ENCODE results near the gene ERBB4. TPM values are rescaled to one million over a fixed set of nuclear protein-coding genes. Genes with fewer than 3 reads are reported as not detected.

The ERBB4 gene
- total RNA-seq, 1 donor from 2014 or later: 0.36 TPM

GRCh38 chr2:211944572-211944971, 594.0 kb downstream of the ERBB4 start:
- Mint-ChIP-seq H3K27ac (ENCODE audit: unreplicated experiment) (no peak overlapping the region), H3K9me3 (ENCODE audit: unreplicated experiment) (no peaks in the 10 kb centered on the region)

GRCh38 chr2:211942153-211942552, 596.4 kb downstream of the ERBB4 start:
- no peak for DNase-seq (ENCODE audit: low spot score)
- H3K9me3 Mint-ChIP-seq (ENCODE audit: unreplicated experiment): no peaks in the 10 kb centered on the region
- H3K36me3 Mint-ChIP-seq (ENCODE audit: low read depth, unreplicated experiment): no peaks in the 10 kb centered on the region
- H3K4me1 Mint-ChIP-seq (ENCODE audit: unreplicated experiment): no peaks in the 10 kb centered on the region
- no peaks in the 10 kb centered on the region for H3K27me3 Mint-ChIP-seq (ENCODE audit: unreplicated experiment)
- no peak overlapping the region for H3K27ac Mint-ChIP-seq (ENCODE audit: unreplicated experiment)
- no peak for TF ChIP-seq CTCF (IDR thresholded peaks at IDR 0.05; ENCODE audit: unreplicated experiment)
- no peak overlapping the region for H3K4me3 Mint-ChIP-seq (ENCODE audit: unreplicated experiment)

More at GRCh38 chr2:211944572-211944971, 594.0 kb downstream of the ERBB4 start:
- no peak for TF ChIP-seq CTCF (IDR thresholded peaks at IDR 0.05; ENCODE audit: unreplicated experiment)
- Mint-ChIP-seq H3K27me3 (ENCODE audit: unreplicated experiment) (no peaks in the 10 kb centered on the region), H3K4me3 (ENCODE audit: unreplicated experiment) (no peak overlapping the region), H3K4me1 (ENCODE audit: unreplicated experiment) (no peaks in the 10 kb centered on the region), H3K36me3 (ENCODE audit: low read depth, unreplicated experiment) (no peaks in the 10 kb centered on the region)
- no peak for DNase-seq (ENCODE audit: low spot score)

GRCh38 chr2:211941216-211941747, 597.3 kb downstream of the ERBB4 start:
- no peak for TF ChIP-seq CTCF (IDR thresholded peaks at IDR 0.05; ENCODE audit: unreplicated experiment)
- Mint-ChIP-seq H3K9me3 (ENCODE audit: unreplicated experiment) (no peaks in the 10 kb centered on the region), H3K4me1 (ENCODE audit: unreplicated experiment) (no peaks in the 10 kb centered on the region), H3K27ac (ENCODE audit: unreplicated experiment) (no peak overlapping the region), H3K4me3 (ENCODE audit: unreplicated experiment) (no peak overlapping the region), H3K36me3 (ENCODE audit: low read depth, unreplicated experiment) (no peaks in the 10 kb centered on the region), H3K27me3 (ENCODE audit: unreplicated experiment) (no peaks in the 10 kb centered on the region)
- no peak for DNase-seq (ENCODE audit: low spot score)

- Mint-ChIP-seq H3K9me3 (ENCODE audit: unreplicated experiment) (no peaks in the 10 kb centered on the region), H3K36me3 (ENCODE audit: low read depth, unreplicated experiment) (no peaks in the 10 kb centered on the region), H3K4me1 (ENCODE audit: unreplicated experiment) (no peaks in the 10 kb centered on the region), H3K27me3 (ENCODE audit: unreplicated experiment) (no peaks in the 10 kb centered on the region), H3K4me3 (ENCODE audit: unreplicated experiment) (no peak overlapping the region), H3K27ac (ENCODE audit: unreplicated experiment) (no peak overlapping the region)
- no peak for TF ChIP-seq CTCF (IDR thresholded peaks at IDR 0.05; ENCODE audit: unreplicated experiment)
- no peak for DNase-seq (ENCODE audit: low spot score)
Measured at GRCh38 chr2:211939177-211939576, 599.4 kb downstream of the ERBB4 start.

GRCh38 chr2:211934811-211935210, 603.8 kb downstream of the ERBB4 start:
- Mint-ChIP-seq H3K9me3 (ENCODE audit: unreplicated experiment) (no peaks in the 10 kb centered on the region), H3K4me1 (ENCODE audit: unreplicated experiment) (no peaks in the 10 kb centered on the region), H3K4me3 (ENCODE audit: unreplicated experiment) (no peak overlapping the region), H3K36me3 (ENCODE audit: low read depth, unreplicated experiment) (no peaks in the 10 kb centered on the region), H3K27me3 (ENCODE audit: unreplicated experiment) (no peaks in the 10 kb centered on the region), H3K27ac (ENCODE audit: unreplicated experiment) (no peak overlapping the region)
- no peak for DNase-seq (ENCODE audit: low spot score)
- TF ChIP-seq CTCF (IDR thresholded peaks at IDR 0.05; ENCODE audit: unreplicated experiment): no peak
